Activated CD4-positive, alpha-beta T cell treated with anti-CD3 and anti-CD28 coated beads for 36 hours (primary cell): ENCODE measurements around the gene SNX2. TPM values are rescaled to one million over a fixed set of nuclear protein-coding genes. Genes with fewer than 3 reads are reported as not detected.

Source experiments
- ATAC-seq: fragments of 200-7000 bp; cut with Tn5 transposase; one replicate; pipeline ENCODE4 v1.10.0; 2021; ENCODE audit warnings: mild to moderate bottlenecking, moderate library complexity
- CTCF ChIA-PET: fragments of 350-600 bp; sonication (Branson Sonifier 250); formaldehyde crosslinking; loops from one replicate; lab custom pipeline; 2021; ENCODE audit warnings: antibody characterized with exemption; lab: Charles Lee
- POLR2A ChIA-PET: fragments of 350-600 bp; sonication (Branson Sonifier 250); formaldehyde crosslinking; loops from one replicate; lab custom pipeline; 2021; ENCODE audit warnings: antibody characterized with exemption, inconsistent platforms; lab: Charles Lee
- DNase-seq: peaks from one replicate; pipeline ENCODE4 v3.0.0-alpha.2; 2020
- H3K27ac Mint-ChIP-seq: one replicate; pipeline ENCODE4 v1.8.0; 2021; ENCODE audit warnings: mixed read lengths
- H3K27me3 Mint-ChIP-seq: one replicate; pipeline ENCODE4 v1.8.0; 2021; ENCODE audit warnings: mixed read lengths
- H3K36me3 Mint-ChIP-seq: one replicate; pipeline ENCODE4 v1.8.0; 2021; ENCODE audit warnings: low read depth, mixed read lengths
- H3K4me1 Mint-ChIP-seq: one replicate; pipeline ENCODE4 v1.8.0; 2021; ENCODE audit warnings: mixed read lengths
- H3K4me3 Mint-ChIP-seq: one replicate; pipeline ENCODE4 v1.8.0; 2021; ENCODE audit warnings: mild to moderate bottlenecking, moderate library complexity, mixed read lengths
- H3K9me3 Mint-ChIP-seq: one replicate; pipeline ENCODE4 v1.8.0; 2021; ENCODE audit warnings: low read depth, mixed read lengths
- intact Hi-C, 2 experiments: fragments of 100-400 bp; cut with DNase I in 1 of 2; cut with micrococcal nuclease in 1 of 2; formaldehyde crosslinking; loops; one replicate each; pipeline versions ENCODE4 v1.14.2 to v1.15.1; 2022 to 2024; cut with DNase I, micrococcal nuclease
- total RNA-seq, 2 experiments: library from RNA; stranded (reverse); gene quantifications; one replicate each; pipeline ENCODE4 v1.2.3, GENCODE V29; 2021

Gene SNX2
- total RNA-seq, 2 experiments from 2014 or later = 50.2 to 56.0 TPM

DNA sequence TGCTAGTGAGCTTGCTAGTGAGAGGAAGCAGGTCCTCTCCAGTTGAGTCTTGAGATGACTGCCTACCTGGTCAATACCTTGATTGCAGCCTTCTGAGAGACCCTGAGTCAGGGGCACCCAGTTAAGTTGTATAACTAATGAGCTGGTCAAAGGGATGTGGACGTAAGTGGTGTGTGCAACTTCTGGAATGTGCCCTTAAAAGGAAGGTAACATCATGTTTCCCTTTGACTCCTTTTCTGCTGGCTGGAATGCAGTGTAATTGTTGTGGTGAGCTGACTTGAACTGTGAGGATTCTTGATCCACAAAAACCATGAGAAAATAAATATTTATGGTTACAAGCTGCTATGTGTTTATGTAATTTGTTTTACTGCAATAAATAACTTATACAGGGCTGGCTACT lies 2.4 kb upstream of the SNX2 start:
- ATAC-seq = no peak
- no peak for DNase-seq
- POLR2A ChIA-PET = interaction anchor here (0.9 kb wide), 1 partner anchor 10 kb away, joined by 8 read pairs; no protein-coding TSS in a partner anchor
- intact Hi-C loops = loop anchor here in 1 of 2 experiments (5.0 kb wide), 1 partner anchor 810 kb away; the partner anchor contains the start of gene SRFBP1
- H3K9me3 Mint-ChIP-seq = no peaks in the 10 kb centered on the region
- peaks cover 12% of the 10 kb centered on the region for H3K4me1 Mint-ChIP-seq
- H3K36me3 Mint-ChIP-seq = no peaks in the 10 kb centered on the region
- no peak overlapping the region for H3K27ac Mint-ChIP-seq
- H3K27me3 Mint-ChIP-seq = peaks cover 7% of the 10 kb centered on the region
- CTCF ChIA-PET = interaction anchor here (0.8 kb wide), 1 partner anchor 17 kb away, joined by 3 read pairs; no protein-coding TSS in a partner anchor
- H3K4me3 Mint-ChIP-seq = no peak overlapping the region

DNA sequence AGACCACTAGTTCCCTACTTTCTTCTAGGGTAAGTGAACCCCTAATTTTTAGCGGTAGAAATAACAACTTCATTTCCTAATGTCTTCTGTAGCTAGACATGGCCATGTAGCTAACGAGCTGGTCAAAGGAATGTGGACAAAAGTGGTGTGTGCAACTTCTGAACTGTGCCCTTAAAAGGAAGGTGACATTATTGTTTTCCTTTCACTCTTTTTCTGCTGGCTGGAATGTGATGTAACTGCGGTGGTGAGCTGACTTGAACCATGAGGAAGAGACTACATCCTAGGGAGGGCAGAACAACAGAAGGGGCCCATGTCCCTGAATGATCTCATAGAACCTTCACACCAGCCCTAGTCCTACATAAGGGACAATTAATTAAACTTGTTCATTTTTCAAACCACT lies 1.3 kb upstream of the SNX2 start:
- ChIA-PET CTCF (interaction anchor here (0.7 kb wide), 2 partner anchors 13 to 80 kb away, joined by 3 read pairs; no protein-coding TSS in a partner anchor), POLR2A (no interaction called here)
- ATAC-seq (no peak), DNase-seq (no peak)
- intact Hi-C loops = loop anchor here in 1 of 2 experiments (2.0 to 5.0 kb wide), 3 partner anchors 649 to 811 kb away; partner anchors contain the start of genes CEP120, CSNK1G3 and SRFBP1
- Mint-ChIP-seq H3K4me3 (peak overlapping the region; percentile 23), H3K4me1 (peaks cover 22% of the 10 kb centered on the region), H3K27me3 (peaks cover 4% of the 10 kb centered on the region), H3K9me3 (no peaks in the 10 kb centered on the region), H3K27ac (no peak overlapping the region), H3K36me3 (no peaks in the 10 kb centered on the region)

DNA sequence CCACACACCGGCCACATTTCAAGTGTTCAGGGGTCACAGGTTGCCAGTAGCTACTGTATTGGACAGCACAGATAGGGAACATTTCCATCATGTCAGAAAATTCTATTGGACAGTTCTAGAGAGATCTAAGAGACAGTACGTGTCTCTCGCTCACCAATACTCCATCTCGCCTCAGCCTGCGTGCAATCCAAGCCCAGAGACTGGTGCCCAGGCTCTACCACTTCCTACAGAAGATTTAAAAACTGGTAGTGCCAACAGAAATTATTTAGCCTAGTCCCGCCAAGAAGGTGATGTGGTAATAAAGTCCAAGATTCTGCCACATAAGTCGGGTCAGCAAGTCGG lies 390 bp upstream of the SNX2 start:
- Mint-ChIP-seq H3K27ac (peak overlapping the region; percentile 74), H3K27me3 (peaks cover 4% of the 10 kb centered on the region), H3K36me3 (peaks cover 3% of the 10 kb centered on the region), H3K9me3 (no peaks in the 10 kb centered on the region), H3K4me3 (peak overlapping the region; percentile 94), H3K4me1 (peaks cover 30% of the 10 kb centered on the region)
- DNase-seq (no peak), ATAC-seq (peak; percentile 36)
- intact Hi-C loops = loop anchor here in 1 of 2 experiments (2.0 to 5.0 kb wide), 3 partner anchors 648 to 812 kb away; partner anchors contain the start of genes CEP120, CSNK1G3 and SRFBP1
- ChIA-PET CTCF (interaction anchor here (0.6 to 1.1 kb wide), 2 partner anchors 100 to 813 kb away, joined by 3 read pairs; partner anchors contain the start of gene SRFBP1), POLR2A (interaction anchor here (0.6 kb wide), 1 partner anchor 8 kb away, joined by 3 read pairs; no protein-coding TSS in a partner anchor)

- Mint-ChIP-seq H3K27ac (peak overlapping the region; percentile 91), H3K9me3 (no peaks in the 10 kb centered on the region), H3K27me3 (no peaks in the 10 kb centered on the region), H3K4me1 (peaks cover 35% of the 10 kb centered on the region), H3K36me3 (peaks cover 5% of the 10 kb centered on the region), H3K4me3 (peak overlapping the region; percentile 94)
- ChIA-PET CTCF (interaction anchor here (0.6 to 1.3 kb wide), 5 partner anchors 10 to 815 kb away, joined by 3 to 8 read pairs (median 3); partner anchors contain the start of gene SRFBP1), POLR2A (interaction anchor here (0.6 kb wide), 1 partner anchor 36 kb away, joined by 4 read pairs; no protein-coding TSS in a partner anchor)
- DNase-seq = no peak
- intact Hi-C loops = loop anchor here in 1 of 2 experiments (1.0 to 2.0 kb wide), 3 partner anchors 69 to 737 kb away; partner anchors contain the start of genes CEP120, CSNK1G3 and SNX24
- no peak for ATAC-seq
Measured at GRCh38 chr5:122775550-122776542, 966 bp downstream of the SNX2 start.

- H3K4me1 Mint-ChIP-seq = peaks cover 38% of the 10 kb centered on the region
- peaks cover 7% of the 10 kb centered on the region for H3K36me3 Mint-ChIP-seq
- ATAC-seq (no peak), DNase-seq (no peak)
- peak overlapping the region; percentile 47 for H3K27ac Mint-ChIP-seq
- POLR2A ChIA-PET = no interaction called here
- no peaks in the 10 kb centered on the region for H3K9me3 Mint-ChIP-seq
- H3K4me3 Mint-ChIP-seq = no peak overlapping the region
- no peaks in the 10 kb centered on the region for H3K27me3 Mint-ChIP-seq
- CTCF ChIA-PET = no interaction called here
- intact Hi-C loops = no loop called here
Measured at GRCh38 chr5:122778157-122778556, 3.3 kb downstream of the SNX2 start.

- no peak overlapping the region for H3K4me3 Mint-ChIP-seq
- no peaks in the 10 kb centered on the region for H3K9me3 Mint-ChIP-seq
- ChIA-PET CTCF (no interaction called here), POLR2A (no interaction called here)
- ATAC-seq (no peak), DNase-seq (no peak)
- intact Hi-C loops = no loop called here
- no peaks in the 10 kb centered on the region for H3K27me3 Mint-ChIP-seq
- H3K4me1 Mint-ChIP-seq = peaks cover 40% of the 10 kb centered on the region
- H3K36me3 Mint-ChIP-seq = peaks cover 9% of the 10 kb centered on the region
- no peak overlapping the region for H3K27ac Mint-ChIP-seq
Measured at GRCh38 chr5:122779451-122779850, 4.6 kb downstream of the SNX2 start.

- CTCF ChIA-PET = no interaction called here
- H3K4me1 Mint-ChIP-seq = peaks cover 41% of the 10 kb centered on the region
- no peak overlapping the region for H3K27ac Mint-ChIP-seq
- H3K4me3 Mint-ChIP-seq = no peak overlapping the region
- H3K36me3 Mint-ChIP-seq = peaks cover 15% of the 10 kb centered on the region
- H3K9me3 Mint-ChIP-seq = peaks cover 2% of the 10 kb centered on the region
- DNase-seq (no peak), ATAC-seq (no peak)
- H3K27me3 Mint-ChIP-seq = no peaks in the 10 kb centered on the region
- intact Hi-C loops = no loop called here
- POLR2A ChIA-PET = no interaction called here
Measured at GRCh38 chr5:122780296-122780695, 5.4 kb downstream of the SNX2 start.

- Mint-ChIP-seq H3K27ac (no peak overlapping the region), H3K36me3 (peaks cover 20% of the 10 kb centered on the region), H3K9me3 (peaks cover 6% of the 10 kb centered on the region), H3K4me3 (no peak overlapping the region), H3K4me1 (peaks cover 40% of the 10 kb centered on the region), H3K27me3 (no peaks in the 10 kb centered on the region)
- ATAC-seq = no peak
- no peak for DNase-seq
- ChIA-PET POLR2A (no interaction called here), CTCF (interaction anchor here (1.1 kb wide), 1 partner anchor 16 kb away, joined by 3 read pairs; no protein-coding TSS in a partner anchor)
- intact Hi-C loops = no loop called here
Measured at GRCh38 chr5:122781465-122781864, 6.6 kb downstream of the SNX2 start.

- peaks cover 34% of the 10 kb centered on the region for H3K36me3 Mint-ChIP-seq
- intact Hi-C loops = no loop called here
- ATAC-seq (no peak), DNase-seq (no peak)
- POLR2A ChIA-PET = no interaction called here
- H3K27ac Mint-ChIP-seq = no peak overlapping the region
- no peaks in the 10 kb centered on the region for H3K27me3 Mint-ChIP-seq
- peaks cover 29% of the 10 kb centered on the region for H3K4me1 Mint-ChIP-seq
- CTCF ChIA-PET = interaction anchor here (1.0 to 1.6 kb wide), 2 partner anchors 10 to 81 kb away, joined by 3 read pairs; no protein-coding TSS in a partner anchor
- H3K4me3 Mint-ChIP-seq = no peak overlapping the region
- peaks cover 12% of the 10 kb centered on the region for H3K9me3 Mint-ChIP-seq
Measured at GRCh38 chr5:122785294-122785693, 10.4 kb downstream of the SNX2 start.

GRCh38 chr5:122788371-122788770 lies 13.5 kb downstream of the SNX2 start:
- H3K36me3 Mint-ChIP-seq = peaks cover 44% of the 10 kb centered on the region
- ATAC-seq (no peak), DNase-seq (no peak)
- H3K27me3 Mint-ChIP-seq = no peaks in the 10 kb centered on the region
- H3K4me3 Mint-ChIP-seq = no peak overlapping the region
- peaks cover 29% of the 10 kb centered on the region for H3K4me1 Mint-ChIP-seq
- intact Hi-C loops = no loop called here
- H3K27ac Mint-ChIP-seq = no peak overlapping the region
- CTCF ChIA-PET = interaction anchor here (2.1 kb wide), 1 partner anchor 10 kb away, joined by 4 read pairs; no protein-coding TSS in a partner anchor
- POLR2A ChIA-PET = no interaction called here
- H3K9me3 Mint-ChIP-seq = peaks cover 12% of the 10 kb centered on the region

GRCh38 chr5:122788996-122789395 lies 14.1 kb downstream of the SNX2 start:
- ChIA-PET CTCF (interaction anchor here (2.1 kb wide), 1 partner anchor 9 kb away, joined by 4 read pairs; no protein-coding TSS in a partner anchor), POLR2A (interaction anchor here (0.7 kb wide), 1 partner anchor 611 kb away, joined by 4 read pairs; no protein-coding TSS in a partner anchor)
- Mint-ChIP-seq H3K4me3 (no peak overlapping the region), H3K36me3 (peaks cover 42% of the 10 kb centered on the region), H3K27ac (no peak overlapping the region), H3K27me3 (no peaks in the 10 kb centered on the region), H3K9me3 (peaks cover 12% of the 10 kb centered on the region), H3K4me1 (peaks cover 28% of the 10 kb centered on the region)
- ATAC-seq (no peak), DNase-seq (no peak)
- intact Hi-C loops = no loop called here
